Urothelium cell line (cell line): ENCODE measurements around the gene NBEAL1.
"Not testable (repeated sequence)": the region's sequence is repeated elsewhere in the genome, so short reads cannot be mapped to it uniquely, and the experiment has no call there.

Source experiments
- DNase-seq: peaks from one replicate; pipeline ENCODE4 v3.0.0; 2011; ENCODE audit warnings: low spot score, mixed read lengths
- FAIRE-seq: peaks from 2 replicates; lab custom pipeline; 2011; peaks lifted over from hg19 to GRCh38; lab: Jason Lieb, UNC

Gene NBEAL1

DNA sequence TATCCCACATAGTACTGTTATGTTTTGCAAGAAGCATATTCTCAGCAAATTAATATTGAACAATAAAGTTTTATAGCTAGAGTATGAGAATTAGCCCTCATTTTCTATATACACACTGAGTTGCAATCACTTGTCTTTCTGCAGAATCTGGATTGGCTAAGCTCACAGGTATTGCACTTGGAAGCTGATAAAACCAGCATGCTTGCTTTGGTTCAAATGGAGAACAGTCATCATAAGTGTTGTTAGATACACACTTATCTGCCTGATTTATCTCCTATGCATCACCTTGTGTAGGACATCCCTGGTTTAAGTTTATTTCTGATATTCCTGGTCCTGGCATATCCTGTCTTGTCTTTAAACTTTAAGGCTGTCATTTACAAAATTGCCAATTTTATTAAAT, 186.2 kb downstream of the NBEAL1 start:
- FAIRE-seq (no peak), DNase-seq (no peak)

- FAIRE-seq: no peak
- no peak for DNase-seq
Observed at GRCh38 chr2:203201426-203201825, 186.8 kb downstream of the NBEAL1 start.

GRCh38 chr2:203209538-203209937, 194.9 kb downstream of the NBEAL1 start:
- no peak for FAIRE-seq
- no peak for DNase-seq

- no peak for DNase-seq
- FAIRE-seq: no peak
Observed at GRCh38 chr2:203225423-203226039, 210.9 kb downstream of the NBEAL1 start.

- not testable (repeated sequence) for FAIRE-seq, DNase-seq
Observed at GRCh38 chr2:203229674-203230073, 215.0 kb downstream of the NBEAL1 start.

DNA sequence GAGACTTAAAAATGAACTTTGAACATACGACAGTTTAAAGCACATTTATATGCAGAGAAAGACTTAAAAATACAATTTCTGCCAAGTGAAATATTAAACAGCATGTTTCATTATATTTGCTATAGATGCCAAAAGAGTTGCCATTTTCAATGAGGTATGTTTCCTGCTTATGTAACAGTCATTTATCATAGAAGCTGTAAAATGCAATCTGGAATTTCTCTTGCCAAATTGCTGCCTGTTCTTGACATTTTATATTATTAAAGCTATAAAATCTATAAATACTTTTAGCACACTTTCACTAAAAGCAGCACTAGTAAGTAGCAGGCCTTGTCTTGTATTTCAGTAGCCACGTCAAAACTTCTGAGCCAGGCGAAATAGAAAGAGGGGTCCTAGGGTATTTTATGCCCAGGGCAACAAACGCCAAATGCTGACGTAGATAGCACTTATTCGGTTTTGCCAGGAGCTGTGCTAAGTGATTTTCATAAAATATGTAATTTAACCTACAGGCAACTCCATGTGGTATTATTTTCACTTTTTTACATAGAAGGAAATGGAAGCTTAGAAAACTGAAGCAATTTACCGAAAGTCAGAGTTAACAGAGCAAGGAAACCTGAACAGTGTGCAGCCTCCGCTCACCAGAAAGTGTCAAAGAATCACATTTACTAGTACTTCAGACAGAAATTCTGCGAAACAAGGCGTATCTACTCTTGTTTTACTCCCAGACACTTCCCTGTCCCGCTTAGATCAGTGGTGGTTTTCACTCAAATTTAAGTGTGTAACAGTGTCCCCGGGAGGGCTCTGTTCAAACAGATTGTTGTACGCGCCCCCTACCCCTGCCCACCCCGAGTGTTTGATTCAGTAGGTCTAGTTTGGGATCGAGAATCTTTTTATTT, 222.9 kb downstream of the NBEAL1 start:
- FAIRE-seq (no peak), DNase-seq (peak; percentile 8)

GRCh38 chr2:203238292-203238703, 223.6 kb downstream of the NBEAL1 start:
- DNase-seq: no peak
- FAIRE-seq: no peak

GRCh38 chr2:203238704-203239526, 224.2 kb downstream of the NBEAL1 start, which contains the start of gene CYP20A1:
Gene CYP20A1 (plus strand): TSS chr2:203239018. CDS start chr2:203239063, 45 bp downstream.
- peak; percentile 9 for FAIRE-seq

DNA sequence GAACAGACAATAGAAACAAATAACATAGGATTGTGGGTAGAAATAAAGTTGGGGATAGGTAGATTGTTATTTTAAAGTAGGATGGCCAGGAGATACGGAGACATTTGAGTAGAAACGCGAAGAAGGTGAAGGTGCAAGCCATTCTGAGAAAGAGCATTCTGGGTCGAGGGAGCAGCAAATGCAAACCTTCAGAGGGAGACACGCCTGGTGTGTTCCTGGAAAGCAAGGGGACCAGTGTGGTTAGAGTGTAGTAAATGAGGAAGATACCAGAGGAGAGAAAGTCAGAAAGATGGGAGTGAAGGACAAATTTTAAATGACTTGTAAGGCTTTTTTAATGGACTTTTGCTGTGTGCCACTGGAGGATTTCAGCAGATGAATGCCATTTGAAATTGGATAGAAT, 225.8 kb downstream of the NBEAL1 start:
- DNase-seq (no peak), FAIRE-seq (no peak)

More at GRCh38 chr2:203238704-203239526, 224.2 kb downstream of the NBEAL1 start, which contains the start of gene CYP20A1:
- DNase-seq: peak; percentile 97

- FAIRE-seq (no peak), DNase-seq (no peak)
Observed at GRCh38 chr2:203242518-203242917, 227.8 kb downstream of the NBEAL1 start.

GRCh38 chr2:203246646-203247045, 232.0 kb downstream of the NBEAL1 start:
- no peak for DNase-seq
- FAIRE-seq: no peak

DNA sequence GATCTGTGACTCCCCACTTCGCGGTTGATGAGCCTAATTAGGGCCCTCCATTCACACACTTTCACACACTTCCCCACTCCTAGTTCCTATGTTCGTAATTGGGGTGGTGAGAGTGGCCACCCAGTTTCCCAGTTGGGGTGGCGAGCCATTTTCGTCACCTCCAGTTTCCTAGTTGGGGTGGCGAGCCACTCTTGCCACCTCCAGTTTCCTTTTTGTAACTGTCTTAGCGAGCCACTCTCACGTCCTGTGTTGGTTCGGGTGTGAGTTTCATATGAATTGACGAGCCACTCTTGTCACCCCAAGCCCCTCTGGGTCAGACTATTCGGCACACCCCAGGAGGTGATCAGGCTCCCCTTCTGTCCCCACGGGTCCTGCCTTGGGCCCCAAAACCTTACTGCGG, 238.1 kb downstream of the NBEAL1 start:
- DNase-seq (no peak), FAIRE-seq (no peak)

GRCh38 chr2:203253422-203254095, 238.9 kb downstream of the NBEAL1 start:
- FAIRE-seq, DNase-seq: not testable (repeated sequence)

DNA sequence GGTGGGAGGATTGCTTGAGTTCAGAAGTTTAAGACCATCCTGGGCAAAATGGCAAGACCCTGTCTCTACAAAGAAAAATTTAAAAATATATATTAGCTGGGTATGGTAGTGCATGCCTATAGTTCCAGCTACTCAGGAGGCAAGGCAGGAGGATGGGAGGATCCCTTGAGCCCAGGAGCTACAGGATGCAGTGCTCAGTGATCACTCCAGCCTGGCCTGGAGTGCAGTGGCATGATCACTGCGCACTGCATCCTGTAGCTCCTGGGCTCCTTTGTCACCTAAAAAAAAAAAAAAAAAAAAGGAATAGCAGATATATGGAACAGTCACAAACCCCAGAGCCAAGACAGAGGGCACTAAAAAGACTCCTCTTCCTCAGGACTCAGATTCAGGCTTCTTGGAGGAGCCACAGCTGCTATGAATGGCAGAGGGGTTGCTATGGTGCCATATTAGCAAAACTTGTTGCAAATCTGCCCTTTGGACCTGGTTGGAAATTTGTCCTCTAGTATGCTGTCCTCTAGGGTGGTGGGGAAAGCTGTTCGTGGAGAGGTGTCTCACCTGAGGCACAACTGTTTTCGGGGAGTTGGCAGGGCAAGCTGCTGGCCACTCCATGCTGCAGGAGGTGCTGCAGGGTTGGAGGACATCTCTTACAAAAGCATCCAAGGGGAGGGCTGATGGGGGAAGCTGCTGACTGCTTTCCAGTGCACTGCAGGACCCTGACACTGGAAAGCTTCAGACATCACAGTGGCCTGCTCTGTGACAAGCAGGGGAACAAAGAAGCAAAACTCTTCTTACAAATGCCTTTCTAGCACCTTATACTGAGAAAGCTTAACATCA, 246.9 kb downstream of the NBEAL1 start:
- DNase-seq (no peak), FAIRE-seq (no peak)
